A375 (cell line): ENCODE results near the gene SNX9. TPM values are rescaled to one million over a fixed set of nuclear protein-coding genes. Genes with fewer than 3 reads are reported as not detected.

Source experiments
- small RNA-seq: library from RNA; depleted of rRNA; stranded (forward); fragments of <200 nt; gene quantifications from one replicate; pipeline ENCODE3, GENCODE V24; 2014
- total RNA-seq: library from RNA; depleted of rRNA; stranded (reverse); fragments of >200 nt; shearing (Covaris generic); gene quantifications from 2 replicates; pipeline ENCODE4 v1.2.3, GENCODE V29; 2014; rRNA removed

The SNX9 gene
- total RNA-seq: 22.9 and 24.4 TPM in 2 replicates

GRCh38 chr6:157823001-157823527 lies at the start of gene SNX9:
Gene SNX9, plus strand, starts transcription at chr6:157823246. Its CDS starts 189 bp downstream, at chr6:157823435.

GRCh38 chr6:157981395-157982101 lies 158.5 kb downstream of the SNX9 start, which contains the start of gene SYNJ2:
Gene SYNJ2, plus strand, starts transcription at chr6:157981863. Its CDS starts 99 bp downstream, at chr6:157981962.

Small RNA genes lying within 50 kb of the gene (small RNA-seq; reads per million reads assigned to genes)
- gene HSPE1P26 (not detected), gene RNU6-786P (not detected)

Other genes starting within 250 kb of the SNX9 start
- 18.9 and 19.2 TPM in 2 replicates for gene SYNJ2, start 158.6 kb downstream of the SNX9 start, total RNA-seq